Smooth muscle cell (in vitro differentiated cells): Measurements from ENCODE around the gene NAA10. TPM values are rescaled to one million over a fixed set of nuclear protein-coding genes. Genes with fewer than 3 reads are reported as not detected.

ENCODE experiments used
- DNase-seq: peaks from one replicate; lab custom pipeline; 2025; ENCODE audit not compliant: unreplicated experiment; lab: John Stamatoyannopoulos, UW
- H2AFZ ChIP-seq: fragments of 200-600 bp; sonication (generic); 2 replicates; pipeline ENCODE4 v1.6.0; 2016; ENCODE audit warnings: antibody characterized with exemption, low read depth, mild to moderate bottlenecking
- H3F3A ChIP-seq: fragments of 200-600 bp; sonication (generic); 2 replicates; pipeline ENCODE4 v1.6.0; 2017; ENCODE audit warnings: antibody characterized with exemption, low read depth
- H3K27ac ChIP-seq: fragments of 200-600 bp; sonication (generic); 2 replicates; pipeline ENCODE4 v1.5.1; 2016; ENCODE audit warnings: low read depth, mild to moderate bottlenecking
- H3K27me3 ChIP-seq: fragments of 200-600 bp; sonication (generic); 2 replicates; pipeline ENCODE4 v1.6.1; 2016; ENCODE audit warnings: low read depth, mild to moderate bottlenecking
- H3K36me3 ChIP-seq: fragments of 200-600 bp; sonication (generic); 2 replicates; pipeline ENCODE4 v1.5.1; 2016; ENCODE audit warnings: low read depth
- H3K4me1 ChIP-seq: fragments of 200-600 bp; sonication (generic); 2 replicates; pipeline ENCODE4 v1.5.1; 2016; ENCODE audit warnings: low read depth
- H3K4me2 ChIP-seq: fragments of 200-600 bp; sonication (generic); 2 replicates; pipeline ENCODE4 v1.6.0; 2016; ENCODE audit warnings: mild to moderate bottlenecking
- H3K4me3 ChIP-seq: fragments of 200-600 bp; sonication (generic); 2 replicates; pipeline ENCODE4 v1.5.1; 2016; ENCODE audit warnings: mild to moderate bottlenecking
- H3K79me2 ChIP-seq: fragments of 200-600 bp; sonication (generic); 2 replicates; pipeline ENCODE4 v1.6.0; 2016; ENCODE audit warnings: low read depth, mild to moderate bottlenecking
- H3K9ac ChIP-seq: fragments of 200-600 bp; sonication (generic); 2 replicates; pipeline ENCODE4 v1.6.0; 2016; ENCODE audit warnings: low read depth
- H3K9me3 ChIP-seq: fragments of 200-600 bp; sonication (generic); replicated peaks from 2 replicates; pipeline ENCODE4 v1.5.1; 2016; ENCODE audit warnings: low read depth
- H4K20me1 ChIP-seq: fragments of 200-600 bp; sonication (generic); 2 replicates; pipeline ENCODE4 v1.6.0; 2016; ENCODE audit warnings: low read depth
- WGBS: methylation state at CpG from one replicate; pipeline ENCODE4 v1.1.7; 2016; ENCODE audit warnings: low lambda C conversion rate; 5-methylcytosine and 5-hydroxymethylcytosine counted together
- polyA plus RNA-seq: library from polyadenylated mRNA; unstranded; fragments of >200 nt; fragmentation: Nextera tagmentation; extraction: Ambion mirVana; gene quantifications from 2 replicates; pipeline ENCODE4 v1.2.1, GENCODE V29; 2016
- total RNA-seq: library from RNA; depleted of rRNA; stranded (reverse); fragments of >200 nt; gene quantifications from 2 replicates; pipeline ENCODE4 v1.2.3, GENCODE V29; 2014
- TF ChIP-seq, protein P1 (sequence below): fragments of 200-600 bp; sonication (generic); IDR thresholded peaks from 2 replicates; pipeline ENCODE4 v1.5.1; 2017; ENCODE audit warnings: borderline replicate concordance, mild to moderate bottlenecking, antibody characterized with exemption; ENCODE audit not compliant: insufficient read depth, poor library complexity, severe bottlenecking

Gene NAA10
- total and polyA plus RNA-seq, 2 experiments from 2014 or later, result 81.2 to 124 TPM

DNA sequence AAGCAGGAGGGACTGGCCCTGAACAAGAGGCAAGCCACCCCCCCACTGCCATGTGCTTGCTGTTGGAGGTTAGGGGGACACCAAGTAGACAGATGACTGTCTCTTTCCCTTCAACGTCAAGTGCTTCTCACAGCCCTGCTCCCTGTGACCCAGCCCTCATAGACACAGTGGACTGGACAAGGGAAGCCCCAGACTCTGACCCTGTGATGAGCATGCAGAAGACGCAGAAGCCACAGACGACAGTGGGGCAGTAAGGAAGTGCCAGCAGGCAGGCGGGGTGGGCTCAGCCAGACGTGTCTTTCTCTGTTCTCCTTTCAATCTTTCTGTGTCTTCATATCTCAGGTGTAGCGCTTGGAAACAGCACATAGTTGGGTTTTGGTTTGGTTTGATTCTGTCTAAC lies 46.5 kb downstream of the NAA10 start:
- TF ChIP-seq, protein P1, sequence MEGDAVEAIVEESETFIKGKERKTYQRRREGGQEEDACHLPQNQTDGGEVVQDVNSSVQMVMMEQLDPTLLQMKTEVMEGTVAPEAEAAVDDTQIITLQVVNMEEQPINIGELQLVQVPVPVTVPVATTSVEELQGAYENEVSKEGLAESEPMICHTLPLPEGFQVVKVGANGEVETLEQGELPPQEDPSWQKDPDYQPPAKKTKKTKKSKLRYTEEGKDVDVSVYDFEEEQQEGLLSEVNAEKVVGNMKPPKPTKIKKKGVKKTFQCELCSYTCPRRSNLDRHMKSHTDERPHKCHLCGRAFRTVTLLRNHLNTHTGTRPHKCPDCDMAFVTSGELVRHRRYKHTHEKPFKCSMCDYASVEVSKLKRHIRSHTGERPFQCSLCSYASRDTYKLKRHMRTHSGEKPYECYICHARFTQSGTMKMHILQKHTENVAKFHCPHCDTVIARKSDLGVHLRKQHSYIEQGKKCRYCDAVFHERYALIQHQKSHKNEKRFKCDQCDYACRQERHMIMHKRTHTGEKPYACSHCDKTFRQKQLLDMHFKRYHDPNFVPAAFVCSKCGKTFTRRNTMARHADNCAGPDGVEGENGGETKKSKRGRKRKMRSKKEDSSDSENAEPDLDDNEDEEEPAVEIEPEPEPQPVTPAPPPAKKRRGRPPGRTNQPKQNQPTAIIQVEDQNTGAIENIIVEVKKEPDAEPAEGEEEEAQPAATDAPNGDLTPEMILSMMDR, result no peak
- Histone ChIP-seq H3K27me3 (no peaks in the 10 kb centered on the region), H3K27ac (no peak overlapping the region), H3F3A (no peaks in the 10 kb centered on the region), H3K36me3 (no peaks in the 10 kb centered on the region), H3K4me3 (no peak overlapping the region), H4K20me1 (no peaks in the 10 kb centered on the region), H3K79me2 (no peaks in the 10 kb centered on the region), H3K4me1 (peaks cover 7% of the 10 kb centered on the region), H3K4me2 (no peak overlapping the region), H3K9ac (no peak overlapping the region), H2AFZ (no peak overlapping the region), H3K9me3 (no peaks in the 10 kb centered on the region)
- 67% methylated on average over 6 of the region's 6 CpGs for WGBS
- no peak for DNase-seq

DNA sequence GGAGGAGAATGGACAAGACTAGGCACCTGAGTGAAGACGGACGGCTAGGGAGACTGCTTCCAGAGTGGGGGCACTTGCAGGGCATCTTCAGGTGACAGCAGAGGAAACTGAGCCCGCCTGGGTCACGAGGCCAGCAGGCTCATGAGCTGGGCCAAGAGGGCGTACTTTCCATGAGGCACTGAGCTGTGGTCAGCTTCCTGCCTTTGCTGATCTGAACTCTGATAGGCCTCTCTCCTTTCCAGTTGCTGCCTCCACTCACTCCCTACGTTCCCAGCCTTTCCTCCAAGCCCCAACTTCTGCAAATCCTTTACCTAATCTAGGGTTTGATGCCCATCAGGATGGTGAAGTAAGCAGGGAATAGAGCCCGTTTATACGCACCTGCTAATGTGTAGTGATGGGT lies 47.5 kb downstream of the NAA10 start:
- Histone ChIP-seq H3K9ac (no peak overlapping the region), H3K79me2 (no peaks in the 10 kb centered on the region), H3K36me3 (no peaks in the 10 kb centered on the region), H3K27me3 (no peaks in the 10 kb centered on the region), H4K20me1 (no peaks in the 10 kb centered on the region), H3K4me3 (no peak overlapping the region), H2AFZ (no peak overlapping the region), H3F3A (no peaks in the 10 kb centered on the region), H3K4me2 (no peak overlapping the region), H3K9me3 (no peaks in the 10 kb centered on the region), H3K4me1 (peaks cover 10% of the 10 kb centered on the region), H3K27ac (no peak overlapping the region)
- WGBS, result 78% methylated on average over 8 of the region's 8 CpGs
- TF ChIP-seq, protein P1, result no peak
- DNase-seq, result no peak

DNA sequence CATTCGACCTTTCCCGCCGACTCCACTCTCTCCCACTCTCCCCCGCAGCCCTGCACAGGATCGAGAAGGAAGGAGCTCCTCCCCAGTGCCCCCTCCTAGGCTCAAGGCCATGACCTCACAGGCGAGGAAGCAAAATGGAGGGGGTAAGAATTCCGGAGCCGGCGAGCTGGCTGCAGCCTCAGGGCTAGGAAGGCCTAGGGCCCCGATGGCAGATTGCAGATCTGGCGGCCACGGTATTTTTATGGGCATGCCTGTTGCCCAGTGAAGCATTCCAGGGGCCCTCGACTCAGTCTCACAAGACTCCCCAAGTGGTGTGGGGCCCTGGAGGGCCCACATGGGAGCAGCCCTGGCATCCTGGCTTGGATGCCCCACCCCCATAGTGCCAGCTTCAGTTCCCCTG lies 47.9 kb downstream of the NAA10 start:
- Histone ChIP-seq H3K9ac (no peak overlapping the region), H4K20me1 (no peaks in the 10 kb centered on the region), H3K27me3 (no peaks in the 10 kb centered on the region), H3K4me1 (peaks cover 15% of the 10 kb centered on the region), H3K4me2 (no peak overlapping the region), H3K9me3 (no peaks in the 10 kb centered on the region), H3K79me2 (no peaks in the 10 kb centered on the region), H3K4me3 (no peak overlapping the region), H3K36me3 (no peaks in the 10 kb centered on the region), H3K27ac (no peak overlapping the region), H2AFZ (no peak overlapping the region), H3F3A (no peaks in the 10 kb centered on the region)
- WGBS, result 45% methylated on average over 13 of the region's 13 CpGs
- DNase-seq, result no peak
- TF ChIP-seq, protein P1, result no peak
